ENCODE data around the gene PRDM15. TPM values are rescaled to one million over a fixed set of nuclear protein-coding genes. Genes with fewer than 3 reads are reported as not detected.

Gene PRDM15
- total RNA-seq, 1 donor, result 7.2 TPM

- DNase-seq (ENCODE audit: insufficient read length, low spot score, missing footprints), result no peak
- no peak overlapping the region for H3K4me3 ChIP-seq (ENCODE audit: insufficient read depth, low read length)
- TF ChIP-seq CTCF (IDR thresholded peaks at IDR 0.05; ENCODE audit: extremely low read depth, low read depth, low read length), result no peak
- no peaks in the 10 kb centered on the region for H3K4me1 ChIP-seq (ENCODE audit: insufficient read depth, low read length)
- H3K4me2 ChIP-seq (ENCODE audit: insufficient read depth, low read length), result no peak overlapping the region
- peaks cover 23% of the 10 kb centered on the region for H3K36me3 ChIP-seq (ENCODE audit: insufficient read depth, low read length)
- H3K27me3 ChIP-seq (ENCODE audit: insufficient read depth, low read length), result no peaks in the 10 kb centered on the region
- peaks cover 7% of the 10 kb centered on the region for H3K79me2 ChIP-seq (ENCODE audit: insufficient read depth, low read length)
- H3K9me3 ChIP-seq (ENCODE audit: low read depth, low read length), result no peaks in the 10 kb centered on the region
- H4K20me1 ChIP-seq (ENCODE audit: insufficient read depth, low read length), result peaks cover 4% of the 10 kb centered on the region
- H3K27ac ChIP-seq (ENCODE audit: low read depth, low read length), result no peak overlapping the region
- no peak overlapping the region for H2AFZ ChIP-seq (ENCODE audit: low read length)
These were observed 73.5 kb downstream of the PRDM15 start for GRCh38 chr21:41805643-41806042.

- H3K79me2 ChIP-seq (ENCODE audit: insufficient read depth, low read length), result peaks cover 7% of the 10 kb centered on the region
- no peak overlapping the region for H2AFZ ChIP-seq (ENCODE audit: low read length)
- H3K4me3 ChIP-seq (ENCODE audit: insufficient read depth, low read length), result no peak overlapping the region
- no peaks in the 10 kb centered on the region for H3K4me1 ChIP-seq (ENCODE audit: insufficient read depth, low read length)
- no peak overlapping the region for H3K27ac ChIP-seq (ENCODE audit: low read depth, low read length)
- no peaks in the 10 kb centered on the region for H3K9me3 ChIP-seq (ENCODE audit: low read depth, low read length)
- no peak overlapping the region for H3K4me2 ChIP-seq (ENCODE audit: insufficient read depth, low read length)
- TF ChIP-seq CTCF (IDR thresholded peaks at IDR 0.05; ENCODE audit: extremely low read depth, low read depth, low read length), result no peak
- peaks cover 24% of the 10 kb centered on the region for H3K36me3 ChIP-seq (ENCODE audit: insufficient read depth, low read length)
- no peak for DNase-seq (ENCODE audit: insufficient read length, low spot score, missing footprints)
- H4K20me1 ChIP-seq (ENCODE audit: insufficient read depth, low read length), result peaks cover 4% of the 10 kb centered on the region
- no peaks in the 10 kb centered on the region for H3K27me3 ChIP-seq (ENCODE audit: insufficient read depth, low read length)
These were observed 74.1 kb downstream of the PRDM15 start for GRCh38 chr21:41805038-41805437.

- H3K4me1 ChIP-seq (ENCODE audit: insufficient read depth, low read length), result no peaks in the 10 kb centered on the region
- DNase-seq (ENCODE audit: insufficient read length, low spot score, missing footprints), result no peak
- no peak overlapping the region for H3K4me3 ChIP-seq (ENCODE audit: insufficient read depth, low read length)
- H3K4me2 ChIP-seq (ENCODE audit: insufficient read depth, low read length), result no peak overlapping the region
- TF ChIP-seq CTCF (IDR thresholded peaks at IDR 0.05; ENCODE audit: extremely low read depth, low read depth, low read length), result no peak
- H4K20me1 ChIP-seq (ENCODE audit: insufficient read depth, low read length), result peaks cover 4% of the 10 kb centered on the region
- H2AFZ ChIP-seq (ENCODE audit: low read length), result no peak overlapping the region
- H3K27ac ChIP-seq (ENCODE audit: low read depth, low read length), result no peak overlapping the region
- no peaks in the 10 kb centered on the region for H3K9me3 ChIP-seq (ENCODE audit: low read depth, low read length)
- peaks cover 7% of the 10 kb centered on the region for H3K79me2 ChIP-seq (ENCODE audit: insufficient read depth, low read length)
- no peaks in the 10 kb centered on the region for H3K27me3 ChIP-seq (ENCODE audit: insufficient read depth, low read length)
- peaks cover 23% of the 10 kb centered on the region for H3K36me3 ChIP-seq (ENCODE audit: insufficient read depth, low read length)
These were observed 74.8 kb downstream of the PRDM15 start for GRCh38 chr21:41804381-41804780.

GRCh38 chr21:41803316-41803715 lies 75.8 kb downstream of the PRDM15 start:
- no peaks in the 10 kb centered on the region for H3K4me1 ChIP-seq (ENCODE audit: insufficient read depth, low read length)
- no peaks in the 10 kb centered on the region for H3K9me3 ChIP-seq (ENCODE audit: low read depth, low read length)
- H3K27ac ChIP-seq (ENCODE audit: low read depth, low read length), result no peak overlapping the region
- peaks cover 7% of the 10 kb centered on the region for H3K79me2 ChIP-seq (ENCODE audit: insufficient read depth, low read length)
- H4K20me1 ChIP-seq (ENCODE audit: insufficient read depth, low read length), result peaks cover 4% of the 10 kb centered on the region
- H3K27me3 ChIP-seq (ENCODE audit: insufficient read depth, low read length), result no peaks in the 10 kb centered on the region
- no peak overlapping the region for H3K4me3 ChIP-seq (ENCODE audit: insufficient read depth, low read length)
- no peak for DNase-seq (ENCODE audit: insufficient read length, low spot score, missing footprints)
- H3K4me2 ChIP-seq (ENCODE audit: insufficient read depth, low read length), result no peak overlapping the region
- peaks cover 29% of the 10 kb centered on the region for H3K36me3 ChIP-seq (ENCODE audit: insufficient read depth, low read length)
- H2AFZ ChIP-seq (ENCODE audit: low read length), result no peak overlapping the region
- no peak for TF ChIP-seq CTCF (IDR thresholded peaks at IDR 0.05; ENCODE audit: extremely low read depth, low read depth, low read length)
